NCI-H1417 (cell line): Measurements from ENCODE around the gene ENTPD6.

Experiments
- DNase-seq, 3 experiments: peaks; one replicate each; lab custom pipeline; 2025; lab: John Stamatoyannopoulos, UW

Gene ENTPD6

GRCh38 chr20:25209400-25209799 is 13.9 kb downstream of the ENTPD6 start:
- DNase-seq, result no peak

GRCh38 chr20:25209911-25210310 is 14.4 kb downstream of the ENTPD6 start:
- no peak for DNase-seq

GRCh38 chr20:25211273-25211672 is 15.8 kb downstream of the ENTPD6 start:
- no peak for DNase-seq

- no peak for DNase-seq
Measured at GRCh38 chr20:25212242-25212641, 16.7 kb downstream of the ENTPD6 start.

- no peak for DNase-seq
Measured at GRCh38 chr20:25213566-25214425, 18.3 kb downstream of the ENTPD6 start.

GRCh38 chr20:25214426-25214790 is 18.9 kb downstream of the ENTPD6 start:
- DNase-seq, result no peak

- no peak for DNase-seq
Measured at GRCh38 chr20:25214819-25215218, 19.3 kb downstream of the ENTPD6 start.

- no peak for DNase-seq
Measured at GRCh38 chr20:25215521-25215920, 20.0 kb downstream of the ENTPD6 start.

- DNase-seq, result no peak
Measured at GRCh38 chr20:25216199-25216945, 20.9 kb downstream of the ENTPD6 start.

- DNase-seq, result no peak
Measured at GRCh38 chr20:25217161-25218108, 21.9 kb downstream of the ENTPD6 start.

- no peak for DNase-seq
Measured at GRCh38 chr20:25218109-25218486, 22.6 kb downstream of the ENTPD6 start.

- DNase-seq, result no peak
Measured at GRCh38 chr20:25218492-25218891, 23.0 kb downstream of the ENTPD6 start.

GRCh38 chr20:25219365-25219764 is 23.9 kb downstream of the ENTPD6 start:
- DNase-seq, result no peak

- DNase-seq, result peak in 1 of 3 experiments; percentile 9
Measured at GRCh38 chr20:25220021-25220730, 24.7 kb downstream of the ENTPD6 start.

- peak in 1 of 3 experiments; percentile 17 for DNase-seq
Measured at GRCh38 chr20:25220810-25221591, 25.5 kb downstream of the ENTPD6 start.

GRCh38 chr20:25221592-25222460 is 26.3 kb downstream of the ENTPD6 start:
- DNase-seq, result no peak

- DNase-seq, result no peak
Measured at GRCh38 chr20:25222461-25223178, 27.1 kb downstream of the ENTPD6 start.

GRCh38 chr20:25223179-25223661 is 27.7 kb downstream of the ENTPD6 start:
- no peak for DNase-seq
